CD4-positive, alpha-beta memory T cell (primary cell): ENCODE data around the gene CAPN15. TPM values are rescaled to one million over a fixed set of nuclear protein-coding genes. Genes with fewer than 3 reads are reported as not detected.
"Not testable (repeated sequence)": the region's sequence is repeated elsewhere in the genome, so short reads cannot be mapped to it uniquely, and the experiment has no call there.

Source experiments
- CTCF ChIA-PET: fragments of 350-600 bp; sonication (Branson Sonifier 250); formaldehyde crosslinking; loops from one replicate; lab custom pipeline; 2021; ENCODE audit warnings: inconsistent platforms; ENCODE audit not compliant: partially characterized antibody; lab: Charles Lee
- POLR2A ChIA-PET: fragments of 350-600 bp; sonication (Branson Sonifier 250); formaldehyde crosslinking; loops from one replicate; lab custom pipeline; 2021; ENCODE audit not compliant: partially characterized antibody; lab: Charles Lee
- DNase-seq, 5 donors: peaks; one replicate each; pipeline versions ENCODE4 v3.0.0 to v3.0.0-alpha.2; 2020 to 2022; ENCODE audit warnings: mixed read lengths in 1 of 5
- H3K27ac ChIP-seq: one replicate; pipeline ENCODE4 v1.7.0; 2013; ENCODE audit warnings: low read depth, low read length
- H3K27me3 ChIP-seq: 2 replicates; pipeline ENCODE4 v1.7.0; 2013; ENCODE audit warnings: mild to moderate bottlenecking, low read length, moderate library complexity; ENCODE audit not compliant: insufficient read depth
- H3K36me3 ChIP-seq: 2 replicates; pipeline ENCODE4 v1.7.0; 2013; ENCODE audit warnings: mild to moderate bottlenecking, low read length, moderate library complexity; ENCODE audit not compliant: insufficient read depth
- H3K4me1 ChIP-seq: 2 replicates; pipeline ENCODE4 v1.7.0; 2013; ENCODE audit warnings: mild to moderate bottlenecking, low read length, moderate library complexity; ENCODE audit not compliant: insufficient read depth
- H3K4me3 ChIP-seq, 2 donors: one replicate each; pipeline ENCODE4 v1.7.0; 2013; ENCODE audit warnings: low read length in 2 of 2, mild to moderate bottlenecking in 1 of 2
- H3K9me3 ChIP-seq, 2 donors: one replicate each; pipeline ENCODE4 v1.7.0; 2013; ENCODE audit warnings: low read length in 2 of 2, control low read depth in 1 of 2; ENCODE audit not compliant: control insufficient read depth in 1 of 2
- H3K27ac Mint-ChIP-seq, 7 donors: one replicate each; pipeline ENCODE4 v1.8.0; 2020 to 2021; ENCODE audit warnings: mixed read lengths in 7 of 7, mild to moderate bottlenecking in 6 of 7, inconsistent platforms in 3 of 7, moderate library complexity in 3 of 7
- H3K27me3 Mint-ChIP-seq, 2 donors: one replicate each; pipeline ENCODE4 v1.8.0; 2020 to 2021; ENCODE audit warnings: mixed read lengths in 2 of 2
- H3K36me3 Mint-ChIP-seq, 2 donors: one replicate each; pipeline ENCODE4 v1.8.0; 2020 to 2021; ENCODE audit warnings: mixed read lengths in 2 of 2, inconsistent platforms in 1 of 2, mild to moderate bottlenecking in 1 of 2
- H3K4me1 Mint-ChIP-seq, 4 donors: one replicate each; pipeline ENCODE4 v1.8.0; 2020 to 2021; ENCODE audit warnings: mixed read lengths in 4 of 4, mild to moderate bottlenecking in 1 of 4
- H3K4me3 Mint-ChIP-seq, 8 donors: one replicate each; pipeline ENCODE4 v1.8.0; 2020 to 2021; ENCODE audit warnings: mixed read lengths in 8 of 8, mild to moderate bottlenecking in 7 of 8, moderate library complexity in 6 of 8, inconsistent platforms in 3 of 8
- H3K9me3 Mint-ChIP-seq, 8 donors: one replicate each; pipeline ENCODE4 v1.8.0; 2020 to 2021; ENCODE audit warnings: mixed read lengths in 8 of 8, mild to moderate bottlenecking in 5 of 8, inconsistent platforms in 3 of 8, moderate library complexity in 1 of 8
- intact Hi-C: fragments of 100-400 bp; cut with micrococcal nuclease; formaldehyde crosslinking; loops from one replicate; pipeline ENCODE4 v1.15.1; 2023
- polyA plus RNA-seq, 2 donors: library from polyadenylated mRNA; unstranded; fragments of 300-500 nt; fragmentation: Illumina TruSeq; gene quantifications; one replicate each; pipeline ENCODE4 v1.2.3, GENCODE V29; 2021
- total RNA-seq, 2 experiments: library from RNA; stranded (reverse); gene quantifications; one replicate each; pipeline ENCODE4 v1.2.3, GENCODE V29; 2021

CAPN15 gene
- total and polyA plus RNA-seq, 4 experiments from 2014 or later: 5.3 to 77.4 (median 44.0) TPM

- peaks cover 3 to 20% of the 10 kb centered on the region in 2 donors for H3K36me3 Mint-ChIP-seq
- ChIA-PET CTCF (no interaction called here), POLR2A (interaction anchor here (1.5 kb wide), 1 partner anchor 43 kb away, joined by 4 read pairs; the partner anchor contains the start of gene METTL26)
- H3K9me3 ChIP-seq: no peaks in the 10 kb centered on the region
- no peaks in the 10 kb centered on the region for H3K27me3 ChIP-seq
- peaks cover 15% of the 10 kb centered on the region for H3K4me1 ChIP-seq
- no peaks in the 10 kb centered on the region for H3K27me3 Mint-ChIP-seq
- peaks cover 21 to 45% (median 25%) of the 10 kb centered on the region in 4 donors for H3K4me1 Mint-ChIP-seq
- H3K9me3 Mint-ChIP-seq: peaks cover 0 to 5% (median 0%) of the 10 kb centered on the region in 8 donors
- no peak overlapping the region for H3K27ac ChIP-seq
- DNase-seq: no peak
- peaks cover 4% of the 10 kb centered on the region for H3K36me3 ChIP-seq
- peak overlapping the region in 1 of 7 donors; percentile 70 for H3K27ac Mint-ChIP-seq
- intact Hi-C loops: no loop called here
- H3K4me3 ChIP-seq: no peak overlapping the region
- H3K4me3 Mint-ChIP-seq: peak overlapping the region in 4 of 8 donors; percentile 24 to 59 (median 42)
These were observed 66.3 kb downstream of the CAPN15 start for GRCh38 chr16:593807-594206.

- H3K4me1 Mint-ChIP-seq: peaks cover 20 to 45% (median 21%) of the 10 kb centered on the region in 4 donors
These were observed 67.6 kb downstream of the CAPN15 start for GRCh38 chr16:595094-595528.

GRCh38 chr16:595942-596735 is 68.6 kb downstream of the CAPN15 start:
- ChIA-PET CTCF (interaction anchor here (1.6 kb wide), 1 partner anchor 13 kb away, joined by 4 read pairs; no protein-coding TSS in a partner anchor), POLR2A (no interaction called here)
- peaks cover 7% of the 10 kb centered on the region for H3K4me1 ChIP-seq
- H3K4me3 ChIP-seq: no peak overlapping the region
- H3K36me3 ChIP-seq: peaks cover 7% of the 10 kb centered on the region
- Mint-ChIP-seq H3K4me1 (peaks cover 15 to 39% (median 16%) of the 10 kb centered on the region in 4 donors), H3K27me3 (no peaks in the 10 kb centered on the region), H3K9me3 (peaks cover 0 to 2% (median 0%) of the 10 kb centered on the region in 8 donors), H3K36me3 (peaks cover 3 to 11% of the 10 kb centered on the region in 2 donors), H3K27ac (peak overlapping the region in 2 of 7 donors; percentile 37 to 57), H3K4me3 (no peak overlapping the region)
- H3K9me3 ChIP-seq: no peaks in the 10 kb centered on the region
- H3K27me3 ChIP-seq: no peaks in the 10 kb centered on the region
- no peak overlapping the region for H3K27ac ChIP-seq
- DNase-seq: no peak
- intact Hi-C loops: no loop called here

More at GRCh38 chr16:595094-595528, 67.6 kb downstream of the CAPN15 start:
- Mint-ChIP-seq H3K9me3 (peaks cover 0 to 2% (median 0%) of the 10 kb centered on the region in 8 donors), H3K4me3 (no peak overlapping the region), H3K27ac (no peak overlapping the region), H3K36me3 (peaks cover 3 to 15% of the 10 kb centered on the region in 2 donors), H3K27me3 (no peaks in the 10 kb centered on the region)
- H3K36me3 ChIP-seq: peaks cover 7% of the 10 kb centered on the region
- ChIA-PET CTCF (interaction anchor here (1.6 kb wide), 1 partner anchor 14 kb away, joined by 4 read pairs; no protein-coding TSS in a partner anchor), POLR2A (interaction anchor here (1.5 kb wide), 1 partner anchor 42 kb away, joined by 4 read pairs; the partner anchor contains the start of gene METTL26)
- no peak overlapping the region for H3K27ac ChIP-seq
- H3K4me1 ChIP-seq: peaks cover 15% of the 10 kb centered on the region
- no peaks in the 10 kb centered on the region for H3K27me3 ChIP-seq
- H3K9me3 ChIP-seq: no peaks in the 10 kb centered on the region
- no peak overlapping the region for H3K4me3 ChIP-seq
- intact Hi-C loops: no loop called here
- no peak for DNase-seq

GRCh38 chr16:596736-597060 is 69.2 kb downstream of the CAPN15 start:
- no peak for DNase-seq
- Histone ChIP-seq H3K4me1 (peaks cover 5% of the 10 kb centered on the region), H3K36me3 (peaks cover 7% of the 10 kb centered on the region), H3K9me3 (no peaks in the 10 kb centered on the region), H3K4me3 (no peak overlapping the region), H3K27me3 (no peaks in the 10 kb centered on the region), H3K27ac (no peak overlapping the region)
- no peaks in the 10 kb centered on the region for H3K27me3 Mint-ChIP-seq
- peaks cover 14 to 36% (median 14%) of the 10 kb centered on the region in 4 donors for H3K4me1 Mint-ChIP-seq
- ChIA-PET CTCF (interaction anchor here (1.6 kb wide), 1 partner anchor 13 kb away, joined by 4 read pairs; no protein-coding TSS in a partner anchor), POLR2A (no interaction called here)
- H3K36me3 Mint-ChIP-seq: peaks cover 3 to 11% of the 10 kb centered on the region in 2 donors
- H3K4me3 Mint-ChIP-seq: no peak overlapping the region
- intact Hi-C loops: no loop called here
- peaks cover 0 to 2% (median 0%) of the 10 kb centered on the region in 8 donors for H3K9me3 Mint-ChIP-seq
- H3K27ac Mint-ChIP-seq: peak overlapping the region in 2 of 7 donors; percentile 60 to 68

GRCh38 chr16:597655-598054 is 70.1 kb downstream of the CAPN15 start:
- H3K9me3 Mint-ChIP-seq, H3K27me3 Mint-ChIP-seq, CTCF ChIA-PET, H3K4me1 ChIP-seq, intact Hi-C loops, H3K9me3 ChIP-seq, POLR2A ChIA-PET, H3K27me3 ChIP-seq, H3K4me3 Mint-ChIP-seq, H3K36me3 Mint-ChIP-seq, H3K4me3 ChIP-seq, DNase-seq, H3K36me3 ChIP-seq, H3K27ac Mint-ChIP-seq, H3K27ac ChIP-seq: not testable (repeated sequence)
- H3K4me1 Mint-ChIP-seq: peaks cover 11 to 29% (median 13%) of the 10 kb centered on the region in 4 donors

GRCh38 chr16:598823-599739 is 71.6 kb downstream of the CAPN15 start:
- intact Hi-C loops: no loop called here
- Histone ChIP-seq H3K9me3 (no peaks in the 10 kb centered on the region), H3K4me1 (no peaks in the 10 kb centered on the region), H3K36me3 (peaks cover 7% of the 10 kb centered on the region), H3K4me3 (no peak overlapping the region), H3K27me3 (no peaks in the 10 kb centered on the region), H3K27ac (no peak overlapping the region)
- Mint-ChIP-seq H3K36me3 (peaks cover 3 to 10% of the 10 kb centered on the region in 2 donors), H3K9me3 (peaks cover 0 to 2% (median 0%) of the 10 kb centered on the region in 8 donors), H3K4me3 (no peak overlapping the region), H3K27me3 (no peaks in the 10 kb centered on the region), H3K27ac (no peak overlapping the region), H3K4me1 (peaks cover 5 to 25% (median 11%) of the 10 kb centered on the region in 4 donors)
- ChIA-PET CTCF (no interaction called here), POLR2A (interaction anchor here (0.9 kb wide), 1 partner anchor 10 kb away, joined by 3 read pairs; no protein-coding TSS in a partner anchor)
- DNase-seq: no peak
